GM18508 (cell line): ENCODE data around the gene SGK1.
"Not testable (repeated sequence)": the region's sequence is repeated elsewhere in the genome, so short reads cannot be mapped to it uniquely, and the experiment has no call there.

Experiments used
- ATAC-seq: cut with Tn5 transposase; IDR thresholded peaks from one replicate; pipeline ENCODE4 v1.9.1; 2021; ENCODE audit warnings: moderate number of reproducible peaks; ENCODE audit not compliant: insufficient read depth, unreplicated experiment

Gene SGK1

DNA sequence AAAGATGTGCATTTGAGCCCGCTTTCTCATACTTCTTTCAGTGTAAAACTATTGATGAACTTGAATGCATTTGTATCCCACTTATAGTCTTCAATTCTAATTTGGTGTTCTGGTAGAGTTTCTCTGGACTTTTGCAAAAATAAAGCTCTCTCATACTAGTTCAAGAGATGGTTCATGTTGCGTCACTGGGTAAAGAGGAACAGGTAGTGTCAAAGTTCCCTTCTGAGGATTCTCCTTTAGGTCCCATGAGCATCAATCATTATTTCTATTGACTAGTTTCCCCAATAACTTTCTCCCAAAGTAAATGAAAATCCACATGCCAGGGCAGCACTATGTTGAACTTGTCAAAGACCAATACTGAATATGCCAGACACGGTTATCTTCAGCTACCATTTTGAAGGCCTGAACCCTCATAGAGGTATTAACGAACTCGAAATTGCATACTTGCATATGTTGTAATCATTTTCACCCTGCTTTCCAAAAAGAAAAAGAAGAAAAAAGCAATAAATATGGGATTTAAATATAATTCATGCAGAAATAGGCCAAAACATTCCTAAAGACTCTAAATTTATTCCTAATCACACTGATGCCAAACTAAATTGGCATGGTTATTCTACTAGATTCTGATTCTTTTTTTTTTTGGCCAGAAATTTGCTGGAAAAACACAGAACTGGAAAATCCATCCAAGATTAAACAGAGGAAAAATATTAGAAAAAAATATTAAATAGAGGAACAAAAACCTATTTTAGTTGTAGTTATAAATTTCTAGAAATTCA lies 84.5 kb downstream of the SGK1 start:
- no peak for ATAC-seq

DNA sequence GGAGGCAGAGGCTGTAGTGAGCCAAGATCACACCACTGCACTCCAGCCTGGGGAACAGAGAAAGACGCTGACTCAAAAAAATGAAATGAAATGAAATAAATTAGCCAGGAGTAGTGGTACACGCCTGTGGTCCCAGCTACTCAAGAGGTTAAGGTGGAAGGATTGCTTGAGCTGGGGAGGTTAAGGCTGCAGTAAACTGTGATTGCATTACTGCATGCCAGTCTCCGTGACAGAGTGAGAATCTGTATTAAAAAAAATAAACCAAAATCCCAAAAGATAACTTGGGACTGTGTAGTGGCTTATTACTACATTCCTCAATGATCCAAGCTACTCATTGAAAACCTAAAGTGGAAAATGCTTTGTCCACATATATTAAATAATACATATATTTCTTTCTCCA lies 87.0 kb downstream of the SGK1 start:
- ATAC-seq, result no peak

- ATAC-seq, result no peak
Measured at GRCh38 chr6:134230087-134230700, 87.7 kb downstream of the SGK1 start.

DNA sequence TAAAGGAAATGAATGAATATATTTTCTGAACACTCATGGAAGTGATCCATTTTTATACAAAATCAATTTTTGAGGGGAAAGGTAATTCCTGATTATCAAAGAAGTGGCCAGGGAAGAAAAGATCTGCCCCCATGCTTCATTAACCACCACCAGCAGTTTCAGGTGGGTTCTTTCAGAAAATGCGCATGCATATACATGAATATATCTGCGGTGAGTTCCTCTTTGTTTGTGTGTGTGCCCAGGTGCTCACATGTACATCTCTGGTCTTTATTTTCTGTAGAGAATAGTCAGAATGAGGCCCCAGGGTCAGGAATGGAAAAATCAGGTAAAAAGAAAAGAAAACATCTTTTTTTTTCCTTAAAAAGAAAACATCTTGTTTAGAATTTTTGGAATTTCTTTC lies 88.4 kb downstream of the SGK1 start:
- no peak for ATAC-seq

DNA sequence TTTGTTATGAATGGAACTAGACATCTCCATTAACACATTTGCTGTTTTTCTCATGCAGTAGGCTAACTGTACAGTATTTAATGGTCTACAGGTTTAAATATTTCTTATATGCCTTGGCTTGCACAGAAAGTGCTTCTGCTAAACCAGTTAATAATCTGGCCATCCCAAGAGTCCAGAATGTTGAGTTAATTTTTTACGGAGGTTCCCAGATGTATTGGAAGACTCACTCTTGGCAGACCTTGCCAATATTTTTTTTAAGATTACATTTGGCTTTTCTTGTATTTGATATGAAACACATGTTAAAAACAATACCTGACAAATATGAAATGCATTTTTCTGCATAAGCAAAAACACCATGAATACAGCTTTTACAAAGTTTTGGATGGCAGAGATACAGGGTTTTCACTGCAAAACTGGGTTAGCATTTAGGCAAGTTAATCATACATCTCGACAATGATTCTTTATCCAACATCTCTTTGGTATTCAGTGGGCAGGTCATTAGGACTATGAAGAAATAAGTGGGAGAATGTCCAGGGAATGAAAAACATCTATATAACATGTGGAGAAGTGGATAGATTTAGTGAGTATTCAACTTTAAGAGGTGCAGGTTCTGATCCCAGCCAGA lies 94.0 kb downstream of the SGK1 start:
- no peak for ATAC-seq

DNA sequence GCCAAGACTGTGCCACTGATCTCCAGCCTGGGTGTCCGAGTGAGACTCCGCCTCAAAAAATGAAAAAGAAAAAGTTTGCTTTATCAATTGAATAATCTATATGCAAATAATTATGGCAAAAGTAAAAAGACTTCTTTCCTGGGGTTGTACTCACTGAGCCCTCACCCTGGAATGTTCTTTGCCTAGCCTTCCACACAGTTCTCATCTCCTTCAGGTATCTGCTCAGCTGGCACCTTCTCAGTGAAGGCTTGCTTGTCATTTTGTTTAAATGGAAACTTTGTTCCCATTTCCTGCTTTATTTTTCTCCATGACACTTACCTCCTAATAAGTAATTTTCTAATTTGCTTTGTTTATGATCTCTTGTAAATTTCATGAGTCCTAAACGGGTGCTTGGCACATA lies 96.7 kb downstream of the SGK1 start:
- ATAC-seq, result no peak

- no peak for ATAC-seq
Measured at GRCh38 chr6:134217798-134218140, 100.1 kb downstream of the SGK1 start.

DNA sequence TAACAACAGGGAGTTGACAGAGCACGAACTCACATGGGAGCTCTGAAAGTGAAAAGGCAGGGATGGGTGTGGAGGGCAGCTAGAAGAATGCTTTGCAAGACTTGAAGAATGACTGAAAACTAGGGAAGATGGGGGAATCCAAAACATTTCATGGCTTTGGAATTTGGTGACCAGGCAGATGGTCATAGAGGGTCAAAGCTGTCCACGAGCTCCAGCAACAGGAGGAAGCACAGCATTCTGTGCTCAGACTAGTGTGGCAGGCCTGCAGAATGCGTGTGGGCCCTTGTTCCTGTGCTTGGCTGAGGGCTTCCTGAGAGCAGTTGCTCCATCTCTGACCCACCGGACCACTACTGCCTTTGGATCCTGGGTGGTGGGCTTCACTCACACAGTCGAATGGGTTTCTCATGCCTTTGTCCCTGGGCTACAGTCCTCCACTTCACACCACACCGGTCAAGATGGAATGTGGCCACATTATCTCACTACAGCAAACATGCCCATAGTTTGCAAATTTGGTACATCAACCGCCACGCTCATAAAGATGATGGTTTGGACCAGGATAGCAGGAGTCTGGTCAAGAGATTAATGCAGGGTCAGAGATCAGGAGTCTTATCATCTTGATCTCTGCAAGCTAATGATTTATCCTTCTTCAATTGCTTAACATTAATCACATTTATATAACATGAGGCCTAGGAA lies 100.7 kb downstream of the SGK1 start:
- ATAC-seq, result no peak

DNA sequence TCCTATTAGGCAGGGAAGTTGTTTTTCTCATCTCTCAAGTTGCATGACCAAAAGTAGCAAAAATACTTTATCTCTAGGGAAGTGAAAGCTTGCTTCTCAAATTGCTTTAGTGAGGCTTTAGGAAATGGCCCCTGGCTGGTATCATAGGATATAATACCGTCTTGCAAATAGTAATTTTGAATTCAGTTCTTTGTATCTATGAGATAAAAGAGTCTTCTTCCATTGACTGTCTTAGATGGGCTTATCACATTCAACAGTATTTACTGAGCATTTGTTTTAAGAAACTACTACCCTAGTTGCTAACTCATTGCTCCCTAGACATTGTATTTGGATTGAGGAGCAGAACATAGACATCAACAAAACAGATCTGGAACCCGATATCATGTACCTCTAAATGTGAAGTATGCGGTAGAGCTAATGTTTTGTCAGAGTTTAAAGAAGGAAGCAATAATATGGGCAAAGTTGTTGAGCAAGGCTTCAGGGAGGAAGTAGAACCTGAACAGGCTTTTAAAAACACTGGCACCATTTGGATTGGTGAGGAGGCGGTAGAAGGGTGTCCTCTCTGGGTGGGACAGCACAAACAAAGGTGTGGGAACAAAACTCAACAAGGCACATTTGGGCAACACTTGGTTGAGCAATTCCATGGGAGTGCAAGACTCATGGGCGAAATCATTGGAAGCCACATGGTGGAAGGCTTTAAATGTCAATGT lies 101.5 kb downstream of the SGK1 start:
- no peak for ATAC-seq

- ATAC-seq, result not testable (repeated sequence)
Measured at GRCh38 chr6:134213410-134213809, 104.5 kb downstream of the SGK1 start.

GRCh38 chr6:134211297-134211696 lies 106.6 kb downstream of the SGK1 start:
- no peak for ATAC-seq

DNA sequence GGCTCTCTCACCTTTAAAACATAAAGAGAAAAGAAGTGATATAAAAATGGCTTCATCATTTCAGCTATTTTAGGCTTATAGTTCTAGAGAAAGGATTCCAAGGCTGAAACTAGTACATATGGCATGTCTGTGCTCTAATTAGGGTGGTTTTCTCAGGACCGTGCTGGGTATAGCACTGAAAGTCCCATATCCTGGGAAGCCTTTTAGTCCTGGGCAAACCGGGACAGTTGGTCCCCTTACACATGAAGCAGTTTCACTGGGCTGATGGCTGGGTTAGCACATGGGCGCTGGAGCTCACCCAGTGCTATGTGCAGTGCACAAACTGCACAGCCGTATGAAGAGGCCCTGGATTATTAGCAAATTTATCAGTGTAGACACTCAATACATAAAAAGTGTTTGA lies 110.5 kb downstream of the SGK1 start:
- no peak for ATAC-seq

DNA sequence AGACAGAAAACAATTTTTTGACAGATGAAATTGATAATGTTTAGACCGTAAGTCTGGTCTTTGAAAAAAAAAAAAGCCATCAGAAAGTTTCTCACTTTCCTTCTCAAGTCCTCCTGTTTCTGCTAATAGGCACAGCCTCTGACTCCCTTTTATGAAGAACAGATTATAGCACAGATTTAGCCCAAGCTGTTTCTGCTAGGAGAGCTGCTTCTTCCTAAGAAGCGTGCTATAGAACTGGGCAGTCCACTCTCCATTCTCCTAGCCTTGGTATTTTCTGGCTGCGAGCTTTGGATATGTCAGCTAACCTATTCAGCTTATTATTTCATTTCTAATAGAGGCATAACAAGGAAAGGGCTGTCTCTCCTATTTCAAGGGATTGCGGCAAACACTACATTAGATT lies 112.5 kb downstream of the SGK1 start:
- ATAC-seq, result no peak

DNA sequence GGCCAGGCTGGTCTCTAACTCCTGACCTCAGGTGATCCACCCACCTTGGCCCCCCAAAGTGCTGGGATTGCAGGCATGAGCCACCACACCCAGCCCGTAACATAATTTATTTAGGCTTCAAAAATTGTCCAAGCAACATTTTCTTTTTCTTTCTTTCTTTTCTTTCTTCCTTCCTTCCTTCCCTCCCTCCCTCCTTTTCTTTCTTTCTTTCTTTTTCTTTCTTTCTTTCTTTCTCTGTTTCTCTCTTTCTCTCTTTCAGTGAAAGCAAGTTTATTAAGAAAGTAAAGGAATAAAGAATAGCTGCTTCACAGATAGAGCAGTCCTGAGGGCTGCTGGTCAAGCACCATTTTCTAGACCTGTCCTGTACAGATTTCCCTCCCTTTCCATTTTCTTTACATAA lies 113.2 kb downstream of the SGK1 start:
- ATAC-seq, result not testable (repeated sequence)

- no peak for ATAC-seq
Measured at GRCh38 chr6:134204031-134204430, 113.9 kb downstream of the SGK1 start.

DNA sequence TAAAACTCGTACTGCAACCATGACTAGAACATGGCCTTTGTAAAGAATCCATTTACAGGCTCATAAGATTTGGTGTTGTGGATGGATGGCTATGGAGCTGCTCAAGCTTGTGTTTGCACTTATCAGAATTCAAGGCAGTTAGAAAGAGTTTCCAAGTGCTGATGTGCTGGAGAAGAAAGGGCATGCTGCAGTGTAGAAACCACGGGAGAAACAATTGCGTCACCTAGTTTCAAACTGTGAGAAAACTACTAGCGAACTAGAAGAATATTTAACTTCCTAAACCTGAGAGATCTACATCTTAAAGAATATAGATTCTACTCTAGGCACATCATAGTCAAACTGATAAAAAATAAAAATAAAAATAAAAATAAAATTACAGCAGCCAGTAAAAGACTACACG lies 116.2 kb downstream of the SGK1 start:
- no peak for ATAC-seq

GRCh38 chr6:134199848-134200606 lies 117.9 kb downstream of the SGK1 start:
- no peak for ATAC-seq

GRCh38 chr6:134198093-134198492 lies 119.8 kb downstream of the SGK1 start:
- ATAC-seq, result no peak

GRCh38 chr6:134197685-134198084 lies 120.2 kb downstream of the SGK1 start:
- ATAC-seq, result not testable (repeated sequence)
